ENCODE measurements around the gene HMMR.

The HMMR gene

DNA sequence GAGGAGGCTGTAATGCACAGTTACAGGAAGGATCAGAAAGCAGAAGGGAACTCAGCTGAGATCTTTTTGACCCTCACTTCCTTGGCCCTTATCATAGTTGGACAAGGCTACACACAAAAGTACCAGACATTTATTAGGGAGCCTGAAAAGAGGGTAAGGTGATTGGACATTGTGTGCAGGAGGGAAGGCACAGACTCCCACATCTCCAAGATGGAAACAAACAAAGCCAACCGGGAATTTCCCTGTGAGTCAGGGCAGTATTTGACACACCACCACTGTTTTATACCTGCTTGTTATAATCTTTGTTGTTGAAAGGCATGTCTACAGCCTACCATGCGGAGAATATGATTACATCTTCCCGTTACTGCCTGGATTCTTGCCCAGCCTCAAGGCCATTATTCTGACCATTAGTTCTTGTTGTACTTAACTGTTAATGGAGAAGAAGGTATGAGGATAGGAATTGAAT lies 26.0 kb upstream of the HMMR start:
- no peak overlapping the region for H3K27ac ChIP-seq
- no peak overlapping the region for H3K4me3 ChIP-seq (ENCODE audit: low read depth, low read length)
- TF ChIP-seq, protein P1, sequence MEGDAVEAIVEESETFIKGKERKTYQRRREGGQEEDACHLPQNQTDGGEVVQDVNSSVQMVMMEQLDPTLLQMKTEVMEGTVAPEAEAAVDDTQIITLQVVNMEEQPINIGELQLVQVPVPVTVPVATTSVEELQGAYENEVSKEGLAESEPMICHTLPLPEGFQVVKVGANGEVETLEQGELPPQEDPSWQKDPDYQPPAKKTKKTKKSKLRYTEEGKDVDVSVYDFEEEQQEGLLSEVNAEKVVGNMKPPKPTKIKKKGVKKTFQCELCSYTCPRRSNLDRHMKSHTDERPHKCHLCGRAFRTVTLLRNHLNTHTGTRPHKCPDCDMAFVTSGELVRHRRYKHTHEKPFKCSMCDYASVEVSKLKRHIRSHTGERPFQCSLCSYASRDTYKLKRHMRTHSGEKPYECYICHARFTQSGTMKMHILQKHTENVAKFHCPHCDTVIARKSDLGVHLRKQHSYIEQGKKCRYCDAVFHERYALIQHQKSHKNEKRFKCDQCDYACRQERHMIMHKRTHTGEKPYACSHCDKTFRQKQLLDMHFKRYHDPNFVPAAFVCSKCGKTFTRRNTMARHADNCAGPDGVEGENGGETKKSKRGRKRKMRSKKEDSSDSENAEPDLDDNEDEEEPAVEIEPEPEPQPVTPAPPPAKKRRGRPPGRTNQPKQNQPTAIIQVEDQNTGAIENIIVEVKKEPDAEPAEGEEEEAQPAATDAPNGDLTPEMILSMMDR (IDR thresholded peaks at IDR 0.05; ENCODE audit: low read depth, low read length), result no peak

DNA sequence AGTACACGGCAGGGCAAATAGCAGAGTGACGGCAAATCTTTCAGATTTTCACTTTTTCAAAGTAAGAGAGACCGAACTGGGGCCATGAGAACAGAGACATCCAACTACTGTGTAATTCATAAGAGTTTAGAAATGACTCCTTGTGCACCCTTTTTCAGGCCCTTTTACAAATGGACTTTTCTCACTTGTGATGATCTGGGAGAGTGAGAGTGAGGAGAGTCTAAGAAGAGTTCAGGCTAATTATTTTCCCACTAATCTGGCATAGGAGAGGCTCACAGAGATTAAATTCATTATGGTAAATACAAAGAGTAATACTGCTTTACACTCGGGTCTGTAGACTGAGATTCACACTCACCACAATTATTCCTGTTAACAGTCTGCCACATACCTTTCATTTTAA lies 23.9 kb upstream of the HMMR start:
- H3K27ac ChIP-seq, result no peak overlapping the region
- H3K9me3 ChIP-seq (ENCODE audit: severe bottlenecking), result no peaks in the 10 kb centered on the region
- DNase-seq, result no peak
- peak overlapping the region; percentile 99 for H3K4me3 ChIP-seq (ENCODE audit: low read depth, low read length)
- H3K36me3 ChIP-seq, result peaks cover 24% of the 10 kb centered on the region
- TF ChIP-seq, protein P1 (IDR thresholded peaks at IDR 0.05; ENCODE audit: low read depth, low read length), result no peak
- H3K27me3 ChIP-seq (ENCODE audit: insufficient read depth, low read depth, severe bottlenecking), result no peaks in the 10 kb centered on the region

More for the DNA sequence above, 26.0 kb upstream of the HMMR start:
- Histone ChIP-seq H3K27me3 (ENCODE audit: insufficient read depth, low read depth, severe bottlenecking) (no peaks in the 10 kb centered on the region), H3K9me3 (ENCODE audit: severe bottlenecking) (no peaks in the 10 kb centered on the region), H3K36me3 (peaks cover 4% of the 10 kb centered on the region)
- DNase-seq, result no peak

DNA sequence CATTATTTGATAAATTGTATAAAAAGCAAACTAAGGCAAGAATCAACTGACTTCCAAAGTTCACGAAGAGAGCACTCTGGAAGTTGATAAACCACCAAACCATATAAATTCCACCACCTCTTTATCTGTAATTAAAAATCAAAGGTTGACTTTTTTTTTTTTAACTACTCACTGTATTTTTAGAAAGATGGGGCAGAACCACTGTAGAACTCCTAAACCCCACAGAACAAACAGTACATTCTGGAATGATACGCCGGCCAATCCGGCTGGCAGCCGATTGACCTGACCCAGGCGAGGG lies 23.5 kb upstream of the HMMR start:
- peak overlapping the region; percentile 9; the same call in 1 of the 2 replicates for H3K27ac ChIP-seq
- H3K4me3 ChIP-seq (ENCODE audit: low read depth, low read length), result peak overlapping the region; percentile 99
- H3K36me3 ChIP-seq, result peaks cover 28% of the 10 kb centered on the region
- no peak for DNase-seq
- H3K27me3 ChIP-seq (ENCODE audit: insufficient read depth, low read depth, severe bottlenecking), result no peaks in the 10 kb centered on the region
- TF ChIP-seq, protein P1 (IDR thresholded peaks at IDR 0.05; ENCODE audit: low read depth, low read length), result no peak
- no peaks in the 10 kb centered on the region for H3K9me3 ChIP-seq (ENCODE audit: severe bottlenecking)

DNA sequence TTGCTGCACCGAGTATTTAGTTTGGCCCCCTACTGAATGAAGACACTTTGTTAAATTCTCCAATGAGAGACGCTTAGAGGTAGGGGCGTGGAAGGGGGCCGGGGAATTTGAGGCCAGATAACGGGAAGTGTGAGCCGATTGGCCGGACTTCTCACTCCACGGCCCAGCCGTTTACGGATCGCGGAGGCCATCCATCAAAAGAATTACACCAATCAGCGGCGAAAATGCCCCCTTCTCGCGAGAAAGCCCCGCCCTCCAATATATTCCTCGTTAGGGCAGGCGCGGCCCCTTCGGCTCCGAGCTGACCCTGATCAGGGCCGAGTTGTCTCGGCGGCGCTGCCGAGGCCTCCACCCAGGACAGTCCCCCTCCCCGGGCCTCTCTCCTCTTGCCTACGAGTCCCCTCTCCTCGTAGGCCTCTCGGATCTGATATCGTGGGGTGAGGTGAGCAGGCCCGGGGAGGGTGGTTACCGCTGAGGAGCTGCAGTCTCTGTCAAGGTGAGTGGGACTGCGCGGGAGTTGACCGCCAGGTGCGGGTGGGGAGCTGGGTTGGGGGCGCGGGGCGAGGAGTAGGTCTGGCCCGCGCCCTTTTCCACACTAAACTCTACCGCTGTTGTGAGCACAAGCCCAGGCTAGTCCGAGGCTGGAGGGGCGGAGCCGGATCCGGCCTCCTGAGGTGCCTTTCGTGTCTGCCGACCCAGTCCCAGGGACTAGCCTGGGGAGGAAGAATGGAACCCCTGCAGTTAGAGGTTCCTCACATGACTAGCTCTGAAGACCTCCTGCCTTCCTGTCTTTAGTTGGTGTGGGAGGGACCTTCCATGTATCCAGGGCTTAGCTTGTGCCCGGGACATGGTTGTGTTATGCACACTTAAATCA lies 22.9 kb upstream of the HMMR start, which contains the start of gene CCNG1:
CCNG1 (plus strand) TSS at position 287 of the 874 bp plus-strand sequence. CDS start 1,662 bp downstream, outside the sequence.
- Histone ChIP-seq H3K36me3 (peaks cover 34% of the 10 kb centered on the region), H3K27me3 (ENCODE audit: insufficient read depth, low read depth, severe bottlenecking) (no peaks in the 10 kb centered on the region), H3K4me3 (ENCODE audit: low read depth, low read length) (peak within 1 kb of the TSS; percentile 99), H3K9me3 (ENCODE audit: severe bottlenecking) (no peaks in the 10 kb centered on the region), H3K27ac (peak within 1 kb of the TSS; percentile 93)
- peak; percentile 96 for DNase-seq
- TF ChIP-seq, protein P1 (IDR thresholded peaks at IDR 0.05; ENCODE audit: low read depth, low read length), result no peak

DNA sequence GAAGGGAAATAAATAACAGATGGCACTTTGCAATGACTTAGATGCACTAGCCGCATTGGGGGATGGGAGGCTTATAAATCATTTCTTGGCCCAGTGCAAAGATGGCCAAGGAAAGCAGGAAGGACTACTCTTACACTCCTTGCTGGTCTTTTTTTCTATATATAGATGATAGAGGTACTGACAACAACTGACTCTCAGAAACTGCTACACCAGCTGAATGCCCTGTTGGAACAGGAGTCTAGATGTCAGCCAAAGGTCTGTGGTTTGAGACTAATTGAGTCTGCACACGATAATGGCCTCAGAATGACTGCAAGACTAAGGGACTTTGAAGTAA lies 21.4 kb upstream of the HMMR start:
- H3K36me3 ChIP-seq, result peaks cover 46% of the 10 kb centered on the region
- peak overlapping the region; percentile 99 for H3K4me3 ChIP-seq (ENCODE audit: low read depth, low read length)
- H3K27ac ChIP-seq, result peak overlapping the region; percentile 93
- no peak for DNase-seq
- TF ChIP-seq, protein P1 (IDR thresholded peaks at IDR 0.05; ENCODE audit: low read depth, low read length), result no peak
- no peaks in the 10 kb centered on the region for H3K27me3 ChIP-seq (ENCODE audit: insufficient read depth, low read depth, severe bottlenecking)
- H3K9me3 ChIP-seq (ENCODE audit: severe bottlenecking), result no peaks in the 10 kb centered on the region
